Vagina (tissue), 2 donors: ENCODE data around the gene RPTN.

Experiments
- CTCF ChIP-seq, 3 experiments: fragments of 450-650 bp in 2 of 3; fragments of 200-600 bp in 1 of 3; sonication (generic) in 1 of 3; IDR thresholded peaks; one replicate each; pipeline ENCODE4 v1.5.1; 2017 to 2019; ENCODE audit warnings: antibody characterized with exemption in 3 of 3, mild to moderate bottlenecking in 2 of 3, moderate library complexity in 2 of 3
- POLR2A ChIP-seq, 2 donors: fragments of 450-650 bp; IDR thresholded peaks; one replicate each; pipeline ENCODE4 v1.6.1; 2017; ENCODE audit warnings: antibody characterized with exemption in 2 of 2, mild to moderate bottlenecking in 2 of 2, moderate library complexity in 2 of 2

- TF ChIP-seq CTCF (IDR thresholded peaks at IDR 0.05) (no peak), POLR2A (IDR thresholded peaks at IDR 0.05) (no peak)
Observed at GRCh38 chr1:152166966-152167365, 7.9 kb upstream of the RPTN start.
